Endothelial cell of umbilical vein (primary cell): ENCODE measurements around the gene MAGEC1.

ENCODE experiments used
- CTCF ChIP-seq, 2 donors: IDR thresholded peaks; 1 replicate in 1 of 2; 2 replicates in 1 of 2; pipeline ENCODE4 v1.5.1; 2011; ENCODE audit warnings: low read length in 2 of 2, mild to moderate bottlenecking in 2 of 2, moderate library complexity in 2 of 2, control low read depth in 1 of 2, inconsistent platforms in 1 of 2, low read depth in 1 of 2; ENCODE audit not compliant: insufficient read depth in 1 of 2; ENCODE audit errors: extremely low read depth in 1 of 2
- EZH2 ChIP-seq: IDR thresholded peaks from 2 replicates; pipeline ENCODE4 v1.6.1; 2012; ENCODE audit warnings: borderline replicate concordance, low read depth, mild to moderate bottlenecking, moderate library complexity, low read length, inconsistent platforms; ENCODE audit not compliant: severe bottlenecking
- POLR2AphosphoS5 ChIP-seq: IDR thresholded peaks from 2 replicates; pipeline ENCODE4 v1.6.1; 2012; ENCODE audit warnings: low read depth, mild to moderate bottlenecking, control low read depth, low read length, moderate library complexity; ENCODE audit not compliant: insufficient read depth

- TF ChIP-seq EZH2 (no peak), POLR2AphosphoS5 (no peak), CTCF (IDR thresholded peaks at IDR 0.05; ENCODE audit: extremely low read depth in 1 of 2, insufficient read depth in 1 of 2, low read depth in 1 of 2, low read length in 2 of 2) (no peak)
Measured at GRCh38 chrX:141945426-141945825, 41.7 kb downstream of the MAGEC1 start.
